ENCODE data around the gene ARSB. TPM values are rescaled to one million over a fixed set of nuclear protein-coding genes. Genes with fewer than 3 reads are reported as not detected.

ARSB gene
- total and polyA plus RNA-seq, 2 donors (not counting 1 experiment from before 2014, with no cell fraction given) = 4.6 to 9.8 TPM

GRCh38 chr5:78908173-78909061, 76.7 kb downstream of the ARSB start:
- Mint-ChIP-seq H3K4me1 (peaks cover 52% of the 10 kb centered on the region), H3K27ac (no peak overlapping the region), H3K27me3 (no peaks in the 10 kb centered on the region), H3K4me3 (peak overlapping the region; percentile 53), H3K9me3 (ENCODE audit: insufficient read depth) (no peaks in the 10 kb centered on the region)
- POLR2A ChIA-PET = no interaction called here
- Histone ChIP-seq H3K9me3 (ENCODE audit: control extremely low read depth in 1 of 3, control insufficient read depth in 2 of 3, insufficient read depth in 1 of 3, low read length in 2 of 3) (no peaks in the 10 kb centered on the region), H3K4me1 (ENCODE audit: control insufficient read depth in 2 of 2, insufficient read depth in 2 of 2, low read length in 2 of 2) (peaks cover 37 to 38% of the 10 kb centered on the region in 2 donors), H2AFZ (ENCODE audit: insufficient read depth, low read depth, low read length, poor library complexity, severe bottlenecking) (peak overlapping the region; percentile 37), H3K27ac (ENCODE audit: low read length in 2 of 2) (no peak overlapping the region), H3K27me3 (replicated peaks in 1 of 4; ENCODE audit: control extremely low read depth in 1 of 4, control insufficient read depth in 3 of 4, insufficient read depth in 4 of 4, low read length in 3 of 4) (no peaks in the 10 kb centered on the region), H3K79me2 (ENCODE audit: control insufficient read depth, insufficient read depth, low read length) (no peaks in the 10 kb centered on the region), H4K20me1 (ENCODE audit: control insufficient read depth, insufficient read depth, low read length, poor library complexity, severe bottlenecking) (no peaks in the 10 kb centered on the region), H3K9ac (ENCODE audit: low read length) (peak overlapping the region; percentile 27), H3K36me3 (replicated peaks in 1 of 2; ENCODE audit: control extremely low read depth in 1 of 2, control insufficient read depth in 1 of 2, extremely low read depth in 1 of 2, insufficient read depth in 2 of 2, low read length in 1 of 2) (no peaks in the 10 kb centered on the region), H3K4me2 (replicated peaks; ENCODE audit: low read depth, low read length, poor library complexity, severe bottlenecking) (peak overlapping the region; percentile 56), H3K4me3 (ENCODE audit: control extremely low read depth in 1 of 5, extremely low read depth in 1 of 5, insufficient read depth in 1 of 5, low read depth in 2 of 5, low read length in 4 of 5) (peak overlapping the region in 1 of 5 experiments; percentile 2)
- TF ChIP-seq, protein P1, sequence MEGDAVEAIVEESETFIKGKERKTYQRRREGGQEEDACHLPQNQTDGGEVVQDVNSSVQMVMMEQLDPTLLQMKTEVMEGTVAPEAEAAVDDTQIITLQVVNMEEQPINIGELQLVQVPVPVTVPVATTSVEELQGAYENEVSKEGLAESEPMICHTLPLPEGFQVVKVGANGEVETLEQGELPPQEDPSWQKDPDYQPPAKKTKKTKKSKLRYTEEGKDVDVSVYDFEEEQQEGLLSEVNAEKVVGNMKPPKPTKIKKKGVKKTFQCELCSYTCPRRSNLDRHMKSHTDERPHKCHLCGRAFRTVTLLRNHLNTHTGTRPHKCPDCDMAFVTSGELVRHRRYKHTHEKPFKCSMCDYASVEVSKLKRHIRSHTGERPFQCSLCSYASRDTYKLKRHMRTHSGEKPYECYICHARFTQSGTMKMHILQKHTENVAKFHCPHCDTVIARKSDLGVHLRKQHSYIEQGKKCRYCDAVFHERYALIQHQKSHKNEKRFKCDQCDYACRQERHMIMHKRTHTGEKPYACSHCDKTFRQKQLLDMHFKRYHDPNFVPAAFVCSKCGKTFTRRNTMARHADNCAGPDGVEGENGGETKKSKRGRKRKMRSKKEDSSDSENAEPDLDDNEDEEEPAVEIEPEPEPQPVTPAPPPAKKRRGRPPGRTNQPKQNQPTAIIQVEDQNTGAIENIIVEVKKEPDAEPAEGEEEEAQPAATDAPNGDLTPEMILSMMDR (IDR thresholded peaks at IDR 0.05) = no peak
- TF ChIP-seq EZH2 (IDR thresholded peaks at IDR 0.05; ENCODE audit: borderline replicate concordance, insufficient read depth, low read depth, low read length, poor library complexity, severe bottlenecking) = no peak
- DNase-seq = no peak
- CTCF ChIA-PET = interaction anchor here (0.9 to 2.1 kb wide), 7 partner anchors 10 to 440 kb away, joined by 3 to 7 read pairs (median 4); no protein-coding TSS in a partner anchor
- 12% methylated on average over 7 of the region's 12 CpGs for WGBS (ENCODE audit: insufficient coverage)
- intact Hi-C loops (cut with micrococcal nuclease) = no loop called here
- no peak for ATAC-seq (ENCODE audit: low read depth)
